CD4-positive, alpha-beta T cell treated with Interleukin-12 subunit alpha and Interleukin-12 subunit beta, for 1 hour (primary cell): Measurements from ENCODE around the gene NFE2.
"Not testable (repeated sequence)": the region's sequence is repeated elsewhere in the genome, so short reads cannot be mapped to it uniquely, and the experiment has no call there.

Source experiments
- DNase-seq: peaks from one replicate; pipeline ENCODE4 v3.0.0-alpha.2; 2020

NFE2 gene

GRCh38 chr12:54304187-54304810 lies 3.5 kb upstream of the NFE2 start:
- DNase-seq, result peak; percentile 41

GRCh38 chr12:54303640-54304039 lies 2.8 kb upstream of the NFE2 start:
- DNase-seq, result no peak

- no peak for DNase-seq
Observed at GRCh38 chr12:54301428-54302048, 723 bp upstream of the NFE2 start.

GRCh38 chr12:54300225-54300731 lies 537 bp downstream of the NFE2 start:
- DNase-seq, result no peak

- DNase-seq, result no peak
Observed at GRCh38 chr12:54299515-54300224, 1.1 kb downstream of the NFE2 start.

GRCh38 chr12:54298904-54299303 lies 1.9 kb downstream of the NFE2 start:
- no peak for DNase-seq

- DNase-seq, result no peak
Observed at GRCh38 chr12:54296393-54297099, 4.3 kb downstream of the NFE2 start.

- DNase-seq, result no peak
Observed at GRCh38 chr12:54294953-54295566, 5.8 kb downstream of the NFE2 start.

- peak; percentile 61 for DNase-seq
Observed at GRCh38 chr12:54294152-54294952, 6.5 kb downstream of the NFE2 start.

GRCh38 chr12:54292931-54293241 lies 7.9 kb downstream of the NFE2 start:
- no peak for DNase-seq

- no peak for DNase-seq
Observed at GRCh38 chr12:54292083-54292930, 8.5 kb downstream of the NFE2 start.

GRCh38 chr12:54287261-54288157 lies 13.3 kb downstream of the NFE2 start:
- no peak for DNase-seq

GRCh38 chr12:54286042-54287030 lies 14.5 kb downstream of the NFE2 start:
- DNase-seq, result no peak

GRCh38 chr12:54285150-54286041 lies 15.4 kb downstream of the NFE2 start:
- DNase-seq, result no peak

GRCh38 chr12:54284070-54284780 lies 16.6 kb downstream of the NFE2 start:
- not testable (repeated sequence) for DNase-seq

- DNase-seq, result no peak
Observed at GRCh38 chr12:54282949-54283593, 17.7 kb downstream of the NFE2 start.

- not testable (repeated sequence) for DNase-seq
Observed at GRCh38 chr12:54281694-54282093, 19.1 kb downstream of the NFE2 start.
